ENCODE results near the gene MRPS6.

DNA sequence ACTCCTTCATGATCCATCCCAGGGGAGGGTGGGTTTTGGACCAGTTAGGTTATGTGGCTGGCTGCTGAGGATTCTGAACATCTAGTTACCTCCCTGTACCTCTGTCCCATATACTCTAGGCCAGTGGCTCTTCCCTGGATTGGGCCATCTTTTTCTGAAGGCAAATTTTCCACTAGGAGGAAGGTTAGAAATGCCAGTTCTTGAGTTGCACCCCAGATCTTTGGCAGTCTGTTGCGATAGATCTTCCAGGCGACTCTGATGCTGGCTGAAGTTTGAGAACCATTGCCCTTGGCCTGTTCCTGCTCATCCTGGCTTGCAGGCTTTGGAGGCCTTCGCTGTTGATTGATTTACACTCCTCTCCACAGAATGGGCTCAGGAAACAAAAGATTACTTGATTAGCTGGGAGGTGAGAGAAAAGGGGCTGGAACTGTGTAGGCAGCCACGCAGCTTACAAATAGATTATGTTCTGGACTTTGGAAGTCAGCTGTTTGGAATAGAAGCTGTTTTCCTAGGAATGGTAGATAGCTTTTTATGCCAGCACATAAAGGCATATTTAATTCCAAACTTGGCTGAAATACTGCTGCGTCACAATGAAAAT lies 110.1 kb downstream of the MRPS6 start:
- TF ChIP-seq POLR2A (IDR thresholded peaks at IDR 0.05) (no peak), CTCF (IDR thresholded peaks at IDR 0.05 in 8 of 11, conservative IDR thresholded peaks at IDR 0.05 in 3 of 11) (no peak), POLR2AphosphoS5 (IDR thresholded peaks at IDR 0.05) (no peak)

Data from spleen (tissue), 7 donors.